ENCODE measurements around the gene UGGT1.

DNA sequence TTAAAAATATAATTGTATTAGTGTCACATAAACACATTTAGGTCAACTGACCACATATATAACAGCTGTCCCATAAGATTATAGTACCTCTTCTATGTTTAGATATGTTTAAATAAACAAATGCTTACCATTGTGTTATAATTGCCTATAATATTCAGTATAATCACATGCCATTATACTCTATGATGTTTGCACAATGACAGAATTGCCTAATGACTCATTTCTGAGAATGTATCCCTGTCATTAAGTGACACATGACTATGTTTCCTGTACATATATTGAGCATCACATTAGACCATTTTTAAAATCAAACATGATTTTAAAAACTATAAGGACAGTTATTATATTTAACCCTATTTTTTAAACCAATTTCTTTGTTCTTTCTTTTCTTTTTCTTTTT lies 137.9 kb downstream of the UGGT1 start:
- TF ChIP-seq, protein P1, sequence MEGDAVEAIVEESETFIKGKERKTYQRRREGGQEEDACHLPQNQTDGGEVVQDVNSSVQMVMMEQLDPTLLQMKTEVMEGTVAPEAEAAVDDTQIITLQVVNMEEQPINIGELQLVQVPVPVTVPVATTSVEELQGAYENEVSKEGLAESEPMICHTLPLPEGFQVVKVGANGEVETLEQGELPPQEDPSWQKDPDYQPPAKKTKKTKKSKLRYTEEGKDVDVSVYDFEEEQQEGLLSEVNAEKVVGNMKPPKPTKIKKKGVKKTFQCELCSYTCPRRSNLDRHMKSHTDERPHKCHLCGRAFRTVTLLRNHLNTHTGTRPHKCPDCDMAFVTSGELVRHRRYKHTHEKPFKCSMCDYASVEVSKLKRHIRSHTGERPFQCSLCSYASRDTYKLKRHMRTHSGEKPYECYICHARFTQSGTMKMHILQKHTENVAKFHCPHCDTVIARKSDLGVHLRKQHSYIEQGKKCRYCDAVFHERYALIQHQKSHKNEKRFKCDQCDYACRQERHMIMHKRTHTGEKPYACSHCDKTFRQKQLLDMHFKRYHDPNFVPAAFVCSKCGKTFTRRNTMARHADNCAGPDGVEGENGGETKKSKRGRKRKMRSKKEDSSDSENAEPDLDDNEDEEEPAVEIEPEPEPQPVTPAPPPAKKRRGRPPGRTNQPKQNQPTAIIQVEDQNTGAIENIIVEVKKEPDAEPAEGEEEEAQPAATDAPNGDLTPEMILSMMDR (conservative IDR thresholded peaks at IDR 0.05; ENCODE audit: low read depth in 2 of 2) = no peak
- no peak for TF ChIP-seq JUNB (IDR thresholded peaks at IDR 0.05; ENCODE audit: unreplicated experiment)
